Activated naive CD4-positive, alpha-beta T cell treated with anti-CD3 and anti-CD28 coated beads for 36 hours (primary cell): ENCODE data around the gene EXD1. TPM values are rescaled to one million over a fixed set of nuclear protein-coding genes. Genes with fewer than 3 reads are reported as not detected.
"Not testable (repeated sequence)": the region's sequence is repeated elsewhere in the genome, so short reads cannot be mapped to it uniquely, and the experiment has no call there.

ENCODE experiments used
- CTCF ChIA-PET: fragments of 350-600 bp; sonication (Branson Sonifier 250); formaldehyde crosslinking; loops from one replicate; lab custom pipeline; 2021; ENCODE audit warnings: antibody characterized with exemption; lab: Charles Lee
- DNase-seq: peaks from one replicate; pipeline ENCODE4 v3.0.0-alpha.2; 2020
- H3K27ac Mint-ChIP-seq: one replicate; pipeline ENCODE4 v1.8.0; 2021; ENCODE audit warnings: mild to moderate bottlenecking, mixed read lengths
- H3K27me3 Mint-ChIP-seq: one replicate; pipeline ENCODE4 v1.8.0; 2021; ENCODE audit warnings: low read depth, mixed read lengths
- H3K36me3 Mint-ChIP-seq: one replicate; pipeline ENCODE4 v1.8.0; 2021; ENCODE audit warnings: low read depth, mixed read lengths
- H3K4me1 Mint-ChIP-seq: one replicate; pipeline ENCODE4 v1.8.0; 2021; ENCODE audit warnings: low read depth, mixed read lengths
- H3K4me3 Mint-ChIP-seq: one replicate; pipeline ENCODE4 v1.8.0; 2021; ENCODE audit warnings: mild to moderate bottlenecking, moderate library complexity, mixed read lengths
- H3K9me3 Mint-ChIP-seq: one replicate; pipeline ENCODE4 v1.8.0; 2021; ENCODE audit warnings: mixed read lengths
- intact Hi-C: fragments of 100-400 bp; cut with micrococcal nuclease; formaldehyde crosslinking; loops from one replicate; pipeline ENCODE4 v1.15.1; 2023
- total RNA-seq, 2 experiments: library from RNA; stranded (reverse); gene quantifications; one replicate each; pipeline ENCODE4 v1.2.3, GENCODE V29; 2021

The EXD1 gene
- total RNA-seq, 2 experiments from 2014 or later = not detected

GRCh38 chr15:41256577-41257038 lies 26.1 kb upstream of the EXD1 start:
- CTCF ChIA-PET = no interaction called here
- no peak overlapping the region for H3K4me3 Mint-ChIP-seq
- no peak overlapping the region for H3K27ac Mint-ChIP-seq
- no peaks in the 10 kb centered on the region for H3K27me3 Mint-ChIP-seq
- H3K9me3 Mint-ChIP-seq = no peaks in the 10 kb centered on the region
- peaks cover 3% of the 10 kb centered on the region for H3K36me3 Mint-ChIP-seq
- intact Hi-C loops = no loop called here
- H3K4me1 Mint-ChIP-seq = no peaks in the 10 kb centered on the region
- DNase-seq = no peak

GRCh38 chr15:41256103-41256502 lies 25.5 kb upstream of the EXD1 start:
- CTCF ChIA-PET = interaction anchor here (0.6 kb wide), 1 partner anchor 17 kb away, joined by 3 read pairs; no protein-coding TSS in a partner anchor
- no peak for DNase-seq
- H3K4me3 Mint-ChIP-seq = no peak overlapping the region
- no peaks in the 10 kb centered on the region for H3K9me3 Mint-ChIP-seq
- intact Hi-C loops = no loop called here
- no peaks in the 10 kb centered on the region for H3K27me3 Mint-ChIP-seq
- H3K4me1 Mint-ChIP-seq = no peaks in the 10 kb centered on the region
- peaks cover 3% of the 10 kb centered on the region for H3K36me3 Mint-ChIP-seq
- H3K27ac Mint-ChIP-seq = no peak overlapping the region

GRCh38 chr15:41254560-41254959 lies 24.0 kb upstream of the EXD1 start:
- H3K4me3 Mint-ChIP-seq = no peak overlapping the region
- intact Hi-C loops = no loop called here
- no peaks in the 10 kb centered on the region for H3K27me3 Mint-ChIP-seq
- H3K36me3 Mint-ChIP-seq = peaks cover 3% of the 10 kb centered on the region
- no peak overlapping the region for H3K27ac Mint-ChIP-seq
- H3K4me1 Mint-ChIP-seq = no peaks in the 10 kb centered on the region
- no peaks in the 10 kb centered on the region for H3K9me3 Mint-ChIP-seq
- CTCF ChIA-PET = interaction anchor here (0.5 kb wide), 1 partner anchor 88 kb away, joined by 5 read pairs; no protein-coding TSS in a partner anchor
- no peak for DNase-seq

GRCh38 chr15:41251411-41251810 lies 20.9 kb upstream of the EXD1 start:
- Mint-ChIP-seq H3K4me1 (no peaks in the 10 kb centered on the region), H3K27ac (no peak overlapping the region), H3K4me3 (no peak overlapping the region), H3K27me3 (no peaks in the 10 kb centered on the region), H3K9me3 (no peaks in the 10 kb centered on the region), H3K36me3 (no peaks in the 10 kb centered on the region)
- no peak for DNase-seq
- intact Hi-C loops = no loop called here
- CTCF ChIA-PET = interaction anchor here (0.7 kb wide), 1 partner anchor 261 kb away, joined by 3 read pairs; no protein-coding TSS in a partner anchor

- H3K27ac Mint-ChIP-seq, intact Hi-C loops, H3K9me3 Mint-ChIP-seq, DNase-seq, H3K27me3 Mint-ChIP-seq, H3K4me3 Mint-ChIP-seq, H3K4me1 Mint-ChIP-seq, H3K36me3 Mint-ChIP-seq, CTCF ChIA-PET: not testable (repeated sequence)
These were observed 20.2 kb upstream of the EXD1 start for GRCh38 chr15:41250745-41251144.

GRCh38 chr15:41241221-41241964 lies 10.8 kb upstream of the EXD1 start:
- H3K27ac Mint-ChIP-seq = no peak overlapping the region
- no peaks in the 10 kb centered on the region for H3K4me1 Mint-ChIP-seq
- CTCF ChIA-PET = interaction anchor here (1.1 kb wide), 1 partner anchor 12 kb away, joined by 3 read pairs; no protein-coding TSS in a partner anchor
- intact Hi-C loops = no loop called here
- peaks cover 2% of the 10 kb centered on the region for H3K36me3 Mint-ChIP-seq
- DNase-seq = no peak
- no peak overlapping the region for H3K4me3 Mint-ChIP-seq
- H3K27me3 Mint-ChIP-seq = no peaks in the 10 kb centered on the region
- no peaks in the 10 kb centered on the region for H3K9me3 Mint-ChIP-seq

GRCh38 chr15:41238100-41238499 lies 7.5 kb upstream of the EXD1 start:
- H3K4me1 Mint-ChIP-seq = no peaks in the 10 kb centered on the region
- H3K4me3 Mint-ChIP-seq = no peak overlapping the region
- H3K36me3 Mint-ChIP-seq = no peaks in the 10 kb centered on the region
- CTCF ChIA-PET = interaction anchor here (0.7 kb wide), 2 partner anchors 20 to 262 kb away, joined by 3 to 4 read pairs; no protein-coding TSS in a partner anchor
- DNase-seq = no peak
- no peak overlapping the region for H3K27ac Mint-ChIP-seq
- no peaks in the 10 kb centered on the region for H3K9me3 Mint-ChIP-seq
- H3K27me3 Mint-ChIP-seq = no peaks in the 10 kb centered on the region
- intact Hi-C loops = no loop called here

GRCh38 chr15:41235929-41236328 lies 5.4 kb upstream of the EXD1 start:
- Mint-ChIP-seq H3K4me1 (peaks cover 16% of the 10 kb centered on the region), H3K27ac (no peak overlapping the region), H3K36me3 (no peaks in the 10 kb centered on the region), H3K27me3 (no peaks in the 10 kb centered on the region), H3K9me3 (no peaks in the 10 kb centered on the region), H3K4me3 (no peak overlapping the region)
- intact Hi-C loops = no loop called here
- DNase-seq = no peak
- CTCF ChIA-PET = no interaction called here

- H3K4me3 Mint-ChIP-seq, H3K27ac Mint-ChIP-seq, H3K36me3 Mint-ChIP-seq, CTCF ChIA-PET, intact Hi-C loops, H3K27me3 Mint-ChIP-seq, H3K9me3 Mint-ChIP-seq, DNase-seq: not testable (repeated sequence)
- H3K4me1 Mint-ChIP-seq = peaks cover 22% of the 10 kb centered on the region
These were observed 4.7 kb upstream of the EXD1 start for GRCh38 chr15:41235228-41235627.

GRCh38 chr15:41233367-41233771 lies 2.8 kb upstream of the EXD1 start:
- Mint-ChIP-seq H3K9me3 (no peaks in the 10 kb centered on the region), H3K27ac (no peak overlapping the region), H3K4me1 (peaks cover 22% of the 10 kb centered on the region), H3K4me3 (no peak overlapping the region), H3K27me3 (no peaks in the 10 kb centered on the region), H3K36me3 (no peaks in the 10 kb centered on the region)
- CTCF ChIA-PET = no interaction called here
- intact Hi-C loops = loop anchor here (5.0 kb wide), 2 partner anchors 169 to 426 kb away; partner anchors contain the start of genes DNAJC17, NDUFAF1 and ZFYVE19
- peak; percentile 5 for DNase-seq

- Mint-ChIP-seq H3K36me3 (no peaks in the 10 kb centered on the region), H3K27ac (peak overlapping the region; percentile 87), H3K9me3 (no peaks in the 10 kb centered on the region), H3K4me3 (peak overlapping the region; percentile 88), H3K27me3 (no peaks in the 10 kb centered on the region), H3K4me1 (peaks cover 22% of the 10 kb centered on the region)
- no peak for DNase-seq
- CTCF ChIA-PET = interaction anchor here (0.6 to 1.8 kb wide), 15 partner anchors 14 to 662 kb away, joined by 3 to 6 read pairs (median 3); partner anchors contain the start of genes NUSAP1 and RPUSD2
- intact Hi-C loops = loop anchor here (1.0 to 5.0 kb wide), 11 partner anchors 52 to 637 kb away; partner anchors contain the start of genes CHAC1, DNAJC17, INO80 and KNL1
These were observed 1.1 kb upstream of the EXD1 start for GRCh38 chr15:41231422-41232226.

- CTCF ChIA-PET = interaction anchor here (1.0 to 1.8 kb wide), 7 partner anchors 11 to 448 kb away, joined by 3 to 6 read pairs (median 3); partner anchors contain the start of gene NUSAP1
- Mint-ChIP-seq H3K4me1 (peaks cover 22% of the 10 kb centered on the region), H3K27me3 (no peaks in the 10 kb centered on the region), H3K27ac (peak overlapping the region; percentile 87), H3K4me3 (peak overlapping the region; percentile 88), H3K36me3 (no peaks in the 10 kb centered on the region), H3K9me3 (no peaks in the 10 kb centered on the region)
- no peak for DNase-seq
- intact Hi-C loops = loop anchor here (2.0 to 5.0 kb wide), 5 partner anchors 172 to 635 kb away; partner anchors contain the start of genes DNAJC17, KNL1, NDUFAF1 and RTF1
These were observed 260 bp downstream of the EXD1 start for GRCh38 chr15:41230345-41230649.
